ENCODE data around the gene GAST.

The GAST gene

GRCh38 chr17:41707803-41708669 lies 4.1 kb upstream of the GAST start:
- no peak for DNase-seq (ENCODE audit: low read depth in 3 of 3, low spot score in 1 of 3)

DNA sequence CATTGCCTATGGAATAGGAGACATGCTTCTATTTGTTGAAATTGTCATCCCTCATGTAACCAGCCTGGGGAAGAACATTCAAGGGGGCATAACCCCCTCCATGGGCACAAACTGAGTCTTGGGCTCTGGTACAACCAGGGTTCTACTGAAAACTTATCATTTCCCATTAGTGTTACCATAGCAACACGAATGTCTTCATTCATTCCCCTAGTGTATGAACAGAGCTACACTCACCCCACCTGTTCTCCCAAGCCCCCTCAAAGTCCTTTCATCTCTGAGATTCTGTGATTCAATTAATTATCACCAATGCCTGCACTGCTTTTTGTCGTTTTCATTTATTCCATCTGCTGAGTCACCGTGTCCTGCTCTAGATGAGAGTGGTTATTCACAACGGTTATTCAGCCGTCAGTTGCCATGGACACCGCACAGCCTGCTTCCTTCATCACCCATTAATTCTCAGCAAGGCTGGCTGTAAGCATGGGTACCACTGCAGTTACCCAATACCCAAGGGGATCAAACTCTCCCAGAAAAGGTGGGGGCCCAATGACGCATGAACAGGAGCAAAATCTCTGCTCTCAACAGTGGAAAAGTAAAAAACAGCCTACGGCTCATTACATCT lies 1.6 kb upstream of the GAST start:
- DNase-seq (ENCODE audit: low read depth in 3 of 3, low spot score in 1 of 3), result no peak

- DNase-seq (ENCODE audit: low read depth in 3 of 3, low spot score in 1 of 3), result no peak
These were observed 5.5 kb downstream of the GAST start for GRCh38 chr17:41717408-41718286.

DNA sequence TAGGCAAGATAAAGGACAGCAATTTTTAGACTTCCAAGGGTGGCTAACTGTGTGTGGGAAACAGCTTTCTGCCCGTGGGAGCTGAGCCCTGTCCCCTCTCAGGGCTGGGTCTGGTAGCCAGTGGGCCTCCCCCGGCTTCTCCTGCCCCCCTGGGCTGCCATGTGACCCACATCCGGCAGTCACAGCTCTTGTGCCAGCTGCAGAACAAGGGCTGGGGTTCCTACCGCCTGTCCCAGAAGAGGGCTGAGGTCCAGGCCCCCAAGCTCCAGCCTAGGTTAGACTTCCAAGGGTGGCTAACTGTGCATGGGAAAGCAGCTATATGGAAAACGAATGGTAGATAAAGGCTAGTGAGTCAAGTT lies 6.1 kb downstream of the GAST start:
- no peak for DNase-seq (ENCODE audit: low read depth in 3 of 3, low spot score in 1 of 3)

DNA sequence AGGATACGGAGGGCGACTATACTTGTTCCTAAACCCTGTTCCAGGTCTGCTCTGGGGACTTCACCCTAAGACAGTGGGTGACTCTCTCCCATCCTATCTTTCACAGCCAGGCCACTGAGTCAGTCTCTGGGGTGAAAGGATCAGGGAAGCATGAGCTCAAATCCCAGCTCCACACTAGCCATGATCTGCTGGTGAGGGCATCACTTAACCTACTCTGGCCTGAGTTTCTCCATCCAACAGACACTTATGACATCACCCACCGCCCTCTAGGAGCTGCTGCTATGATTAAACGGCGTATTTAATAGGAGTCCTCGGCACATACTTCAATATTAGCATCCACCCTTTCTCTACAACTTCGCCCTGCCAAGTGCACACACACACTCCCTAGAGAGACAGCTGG lies 10.1 kb downstream of the GAST start:
- no peak for DNase-seq (ENCODE audit: low read depth in 3 of 3, low spot score in 1 of 3)

- DNase-seq (ENCODE audit: low read depth in 3 of 3, low spot score in 1 of 3), result no peak
These were observed 11.8 kb downstream of the GAST start for GRCh38 chr17:41723801-41724475.

DNA sequence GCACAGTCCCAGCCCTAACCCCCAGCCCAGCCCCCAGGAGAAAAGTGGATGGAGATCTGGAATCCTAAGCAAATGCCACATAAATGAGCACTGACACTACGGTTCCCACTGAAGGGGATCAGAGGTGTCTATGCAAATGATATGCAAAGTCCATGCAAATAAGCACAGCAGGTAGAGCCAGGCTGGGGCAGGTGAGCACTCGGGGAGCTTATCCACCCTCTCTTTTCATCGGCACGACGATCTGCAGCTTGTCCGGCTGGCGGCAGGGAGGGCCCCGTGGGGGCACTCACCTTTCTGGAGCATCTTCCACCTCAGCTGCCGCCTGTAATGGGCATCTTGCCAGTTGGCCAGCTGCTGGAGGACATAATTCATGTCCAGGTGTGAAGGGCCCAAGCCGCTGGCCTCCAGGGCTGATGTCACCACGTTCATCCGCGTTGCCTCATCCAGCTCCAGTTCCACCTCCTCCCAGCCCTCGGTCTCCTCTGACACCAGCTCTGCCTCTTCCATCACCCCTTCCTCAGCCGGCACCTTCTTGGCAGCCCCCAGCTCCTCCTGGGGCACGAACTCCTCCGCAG lies 12.4 kb downstream of the GAST start:
- no peak for DNase-seq (ENCODE audit: low read depth in 3 of 3, low spot score in 1 of 3)

DNA sequence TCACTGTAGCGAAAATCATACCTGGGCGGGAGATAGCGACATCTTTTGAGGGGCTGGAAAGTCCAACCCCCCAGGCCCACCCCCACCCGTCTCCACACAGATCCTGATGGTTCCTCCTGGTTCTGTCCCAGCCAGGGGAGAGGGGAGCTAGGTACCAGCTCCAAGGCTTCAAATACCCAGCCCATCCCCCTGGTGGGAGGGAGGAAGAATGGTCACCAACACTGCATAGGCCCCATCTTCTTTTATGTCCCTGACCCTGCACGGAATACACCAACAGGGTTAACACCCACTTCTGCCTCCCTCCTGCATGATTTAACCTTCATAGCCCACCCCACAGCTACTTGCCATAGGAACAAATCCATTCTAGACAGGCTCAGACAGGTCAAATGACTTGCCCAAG lies 13.0 kb downstream of the GAST start:
- no peak for DNase-seq (ENCODE audit: low read depth in 3 of 3, low spot score in 1 of 3)

DNA sequence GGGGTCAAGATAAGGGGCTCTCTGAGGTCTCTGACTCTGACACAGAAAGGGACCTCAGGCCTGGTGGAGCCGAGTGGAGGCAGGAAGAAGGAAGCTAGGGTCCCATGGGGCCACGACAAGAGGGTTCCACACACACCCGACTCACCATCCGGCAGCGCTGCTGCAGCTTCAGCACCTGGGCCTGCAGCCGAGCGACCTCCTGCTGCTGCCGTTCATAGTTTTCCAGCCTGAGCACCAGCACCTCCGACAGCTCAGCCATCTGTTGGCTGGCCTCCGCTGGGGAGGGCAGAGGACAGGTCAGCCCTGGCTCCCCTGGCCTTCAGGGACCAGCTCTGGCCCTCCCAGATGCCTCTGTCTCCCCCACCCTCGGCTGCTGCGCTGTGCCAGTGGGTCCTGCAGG lies 15.9 kb downstream of the GAST start:
- DNase-seq (ENCODE audit: low read depth in 3 of 3, low spot score in 1 of 3), result no peak

DNA sequence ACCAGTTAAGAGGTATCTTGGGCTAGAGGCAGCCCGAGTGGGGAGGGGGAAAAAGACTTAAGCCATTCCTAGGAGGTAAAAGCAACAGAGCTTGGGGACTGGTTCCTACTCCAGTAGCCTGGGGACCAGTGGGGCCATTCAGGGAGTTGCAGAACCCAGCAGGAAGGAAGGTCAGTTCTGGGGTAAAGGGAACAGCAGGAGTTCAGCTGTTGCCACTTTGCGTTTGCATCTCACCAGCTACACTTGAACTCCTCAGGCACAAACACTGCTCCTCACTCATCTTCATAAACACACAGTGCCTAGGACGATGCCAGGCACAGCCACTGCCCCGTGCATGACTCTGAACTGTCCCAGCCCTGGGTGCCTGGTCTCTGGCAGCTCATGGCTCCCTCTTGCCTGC lies 18.3 kb downstream of the GAST start:
- no peak for DNase-seq (ENCODE audit: low read depth in 3 of 3, low spot score in 1 of 3)

DNA sequence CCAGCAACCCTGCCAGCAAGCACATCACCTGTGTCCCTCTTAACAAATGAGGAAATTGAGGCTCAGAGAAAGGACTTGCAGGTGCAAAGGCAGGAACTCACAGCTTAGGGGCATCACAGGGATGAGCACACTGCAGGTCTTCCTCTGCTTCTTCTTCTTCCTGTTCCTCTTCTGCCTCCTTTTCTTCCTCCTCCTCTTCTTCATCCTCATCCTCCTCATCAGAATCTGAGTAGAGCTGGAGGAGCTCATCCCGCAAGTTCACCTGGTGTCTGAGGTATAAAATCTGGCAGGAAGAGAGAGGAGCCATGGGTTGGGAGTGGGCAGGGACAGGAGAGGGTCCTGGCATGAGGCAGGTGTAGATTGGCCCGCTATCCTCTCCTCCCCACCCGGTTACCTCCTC lies 19.7 kb downstream of the GAST start:
- DNase-seq (ENCODE audit: low read depth in 3 of 3, low spot score in 1 of 3), result no peak

GRCh38 chr17:41733348-41734138 lies 21.4 kb downstream of the GAST start:
- DNase-seq (ENCODE audit: low read depth in 3 of 3, low spot score in 1 of 3), result no peak

DNA sequence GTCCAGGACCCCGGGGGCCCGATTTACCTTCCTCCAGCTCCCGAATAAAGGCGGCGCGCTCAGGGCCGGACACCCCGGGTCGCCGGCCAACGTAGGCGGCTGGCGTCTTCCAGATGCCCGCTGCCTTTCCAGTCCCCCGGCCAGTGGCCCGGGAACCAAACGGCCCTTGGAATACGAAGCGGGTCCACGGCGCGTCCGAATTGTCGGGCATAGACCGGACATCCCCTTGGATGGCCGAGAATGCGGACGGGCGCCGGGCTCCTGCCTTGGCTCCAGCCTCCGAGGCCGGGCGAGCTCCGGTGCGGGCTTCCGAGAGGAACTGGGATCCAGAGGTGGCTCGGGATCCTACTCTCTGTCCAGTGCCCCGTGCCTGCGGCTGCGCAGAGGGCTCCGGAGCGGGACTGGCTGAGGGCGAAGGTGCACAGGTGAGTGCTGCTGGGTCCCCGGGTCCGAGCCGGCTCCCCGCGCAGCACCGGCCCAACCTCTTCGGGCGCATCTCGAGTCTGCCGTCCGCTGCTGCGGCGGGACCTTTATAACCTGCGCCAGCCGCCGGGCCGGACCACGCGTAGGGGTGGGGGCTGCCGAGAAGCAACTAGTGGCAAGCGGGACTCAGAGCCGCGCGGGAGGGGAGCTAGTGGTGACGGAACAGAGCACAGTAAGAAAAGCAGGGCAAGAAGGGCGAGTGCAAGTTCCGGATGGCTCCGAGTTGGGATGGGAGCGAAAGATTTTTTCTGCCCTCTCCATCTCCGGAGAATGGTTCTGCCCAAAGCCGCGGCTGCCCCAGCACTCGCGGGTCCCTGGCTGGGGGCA lies 22.2 kb downstream of the GAST start, which contains the start of gene HAP1:
HAP1 (minus strand) TSS at position 505 of the 810 bp plus-strand sequence; CDS start at position 496, 9 bp downstream.
- DNase-seq (ENCODE audit: low read depth in 3 of 3, low spot score in 1 of 3), result no peak

DNA sequence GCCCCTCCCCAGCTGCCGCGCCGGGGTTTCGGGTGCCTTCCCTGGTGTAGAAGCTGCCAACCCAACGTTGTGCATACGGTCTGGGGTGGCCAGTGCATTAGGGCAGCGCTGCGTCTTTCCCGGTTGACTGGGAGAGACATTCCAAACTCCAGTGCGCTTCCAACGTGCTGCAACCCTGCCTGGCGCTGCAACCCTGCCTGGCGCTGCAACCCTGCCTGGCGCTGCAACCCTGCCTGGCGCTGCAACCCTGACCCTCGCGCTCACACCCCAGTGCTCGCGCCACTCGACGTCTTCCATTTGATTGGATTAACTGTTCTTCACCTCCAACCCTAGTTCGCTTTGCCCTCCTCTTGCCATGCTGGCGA lies 22.8 kb downstream of the GAST start:
- DNase-seq (ENCODE audit: low read depth in 3 of 3, low spot score in 1 of 3), result no peak

DNA sequence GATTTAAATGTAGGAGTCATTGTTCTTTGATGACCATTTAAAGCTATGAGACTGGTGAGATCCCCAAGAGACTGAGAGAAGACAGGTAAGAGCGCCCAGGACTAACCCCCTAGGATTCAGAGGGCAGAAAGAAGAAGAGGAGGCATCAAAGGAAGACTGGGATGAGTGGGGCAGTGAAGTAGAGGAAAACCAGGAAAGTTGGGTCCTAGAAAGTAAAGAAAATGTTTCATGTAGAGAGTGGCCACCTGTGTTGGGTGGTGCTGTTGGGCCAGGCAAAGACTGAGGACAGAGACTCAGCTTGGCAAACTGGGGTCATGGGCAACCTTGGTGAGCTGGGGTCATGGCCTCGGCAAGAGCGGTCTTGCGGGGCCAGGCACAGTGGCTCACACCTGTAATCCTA lies 23.6 kb downstream of the GAST start:
- no peak for DNase-seq (ENCODE audit: low read depth in 3 of 3, low spot score in 1 of 3)

DNA sequence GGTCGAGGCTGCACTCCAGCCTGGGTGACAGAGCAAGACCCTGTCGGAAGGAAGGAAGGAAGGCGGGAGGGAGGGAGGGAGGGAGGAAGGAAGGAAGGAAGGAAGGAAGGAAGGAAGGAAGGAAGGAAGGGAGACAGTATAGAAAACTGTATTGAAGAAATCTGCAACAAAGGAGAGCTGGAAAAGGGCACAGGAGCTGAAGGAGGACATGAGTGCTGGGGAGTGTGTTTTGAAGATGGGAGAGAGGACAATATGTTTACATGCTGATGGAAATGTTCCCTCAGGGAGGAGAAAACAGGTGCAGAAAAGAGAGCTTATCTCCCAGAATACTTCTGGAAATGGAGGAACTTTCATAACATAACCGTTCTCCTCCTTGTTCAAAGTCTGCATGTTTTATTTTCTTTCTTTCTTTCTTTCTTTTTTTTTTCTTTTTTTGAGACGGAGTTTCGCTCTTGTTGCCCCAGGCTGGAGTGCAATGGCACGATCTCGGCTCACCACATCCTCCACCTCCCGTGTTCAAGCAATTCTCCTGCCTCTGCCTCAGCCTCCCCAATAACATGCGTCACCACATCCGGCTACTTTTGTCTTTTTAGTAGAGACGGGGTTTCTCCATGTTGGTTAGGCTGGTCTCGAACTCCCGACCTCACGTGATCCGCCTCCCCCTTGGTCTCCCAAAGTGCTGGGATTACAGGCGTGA lies 25.0 kb downstream of the GAST start:
- DNase-seq (ENCODE audit: low read depth in 3 of 3, low spot score in 1 of 3), result no peak

DNA sequence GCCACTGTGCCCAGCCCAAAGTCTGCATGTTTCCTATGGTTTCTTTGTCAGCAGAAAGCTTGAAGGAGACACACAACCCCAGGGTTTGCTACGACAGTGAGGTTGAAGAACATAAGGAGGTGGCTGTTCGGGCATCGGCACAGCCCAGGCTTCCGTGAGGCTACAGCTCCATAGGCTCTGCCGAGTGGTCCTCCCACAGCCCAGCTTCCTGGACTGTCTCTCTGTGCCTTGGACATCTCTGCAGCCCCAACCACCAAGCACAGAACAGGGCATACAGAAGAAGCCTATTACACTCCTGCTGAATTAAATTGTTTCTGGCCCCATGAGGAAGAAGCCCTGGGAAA lies 25.5 kb downstream of the GAST start:
- no peak for DNase-seq (ENCODE audit: low read depth in 3 of 3, low spot score in 1 of 3)

DNA sequence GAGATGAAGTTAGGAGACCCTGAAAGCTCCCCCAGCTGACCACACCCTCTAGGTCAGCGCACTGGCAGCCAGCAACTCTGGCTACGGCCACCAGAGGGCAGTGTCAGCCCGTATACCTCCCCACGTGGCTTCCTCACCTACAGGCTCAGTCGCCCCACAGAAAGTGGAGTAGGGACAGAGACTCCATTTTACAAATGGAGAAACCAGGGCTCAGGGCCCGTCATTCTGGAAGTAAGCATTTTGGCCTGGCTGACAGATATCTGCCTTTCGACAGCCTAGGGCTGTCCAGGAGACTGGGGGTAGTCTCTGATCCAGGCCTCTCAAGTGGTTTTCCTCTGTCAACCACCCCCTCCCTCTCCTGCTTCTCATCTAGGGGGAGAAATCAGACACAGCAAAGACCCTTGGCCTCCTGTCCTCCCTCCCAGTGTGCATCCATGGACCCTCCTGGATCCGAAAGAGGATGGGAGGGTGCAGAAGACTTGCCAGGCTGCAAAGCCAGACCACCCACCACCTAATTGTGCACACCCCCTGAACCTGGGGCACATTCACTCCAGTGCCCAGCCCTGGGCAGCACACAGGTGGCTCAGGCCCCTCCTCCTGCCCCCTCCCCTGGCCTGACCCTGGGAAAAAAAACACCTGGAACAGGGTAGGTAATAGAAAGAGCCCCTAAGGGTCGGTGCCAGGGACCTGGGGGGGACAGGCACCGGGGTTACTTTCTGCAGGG lies 26.1 kb downstream of the GAST start:
- DNase-seq (ENCODE audit: low read depth in 3 of 3, low spot score in 1 of 3), result peak; percentile 56 to 72 (median 67)
